Measurements from ENCODE around the gene EDEM1. TPM values are rescaled to one million over a fixed set of nuclear protein-coding genes. Genes with fewer than 3 reads are reported as not detected.
A peak's percentile ranks its signal among the peaks of the same experiment; 100 is the strongest.

Gene EDEM1
- total RNA-seq, 1 donor from 2014 or later, result 10.4 TPM

DNA sequence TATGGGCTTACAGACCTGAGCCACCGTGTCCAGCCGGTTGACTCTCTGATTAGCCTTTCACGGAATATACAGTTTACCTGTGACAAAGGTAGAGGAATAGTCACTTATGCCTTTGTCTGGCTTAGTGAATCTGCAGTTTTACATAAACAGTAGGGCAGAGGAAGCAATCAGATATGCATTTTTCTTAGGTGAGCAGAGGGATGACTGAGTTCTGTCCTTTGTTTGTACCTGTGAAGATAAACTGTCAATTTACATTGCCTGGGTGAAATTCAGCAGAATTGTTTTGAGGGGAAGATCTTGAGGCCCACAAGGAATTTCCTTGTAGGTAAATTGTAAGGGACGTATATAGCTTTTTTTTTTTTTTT, 10.8 kb downstream of the EDEM1 start:
- no peak for DNase-seq (ENCODE audit: low spot score)

DNA sequence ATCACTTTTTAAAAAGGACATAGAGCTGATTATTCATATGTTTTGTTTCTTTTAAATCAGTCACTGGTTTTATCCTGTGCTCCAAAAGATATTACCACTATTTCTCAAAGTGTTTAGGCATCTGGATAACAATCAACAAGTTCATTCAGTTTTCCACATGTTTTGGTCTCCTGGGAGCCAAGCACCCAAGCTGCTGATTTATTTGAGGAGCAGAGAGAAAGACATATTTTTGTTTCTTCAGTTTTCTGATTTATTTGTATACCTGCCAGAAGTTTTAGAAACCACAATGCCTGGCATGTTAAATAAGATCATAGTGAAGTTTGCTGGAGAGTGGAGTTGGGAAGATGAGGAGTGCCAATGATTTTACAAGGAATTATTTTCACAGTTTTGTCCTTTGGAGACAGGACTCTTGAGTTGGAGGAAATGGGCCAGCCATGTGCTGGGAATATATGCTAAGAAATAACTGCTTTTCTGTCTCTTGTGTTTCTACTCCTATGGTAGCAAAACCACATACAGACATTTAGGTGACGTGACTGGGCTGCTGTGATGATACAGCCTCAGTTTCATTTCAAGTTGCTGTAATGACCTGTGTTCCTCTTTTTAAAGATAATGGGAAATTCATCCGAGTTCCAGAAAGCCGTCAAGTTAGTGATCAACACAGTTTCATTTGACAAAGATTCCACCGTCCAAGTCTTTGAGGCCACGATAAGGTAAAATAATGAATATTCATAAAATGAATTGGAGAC, 11.7 kb downstream of the EDEM1 start:
- DNase-seq (ENCODE audit: low spot score), result no peak

DNA sequence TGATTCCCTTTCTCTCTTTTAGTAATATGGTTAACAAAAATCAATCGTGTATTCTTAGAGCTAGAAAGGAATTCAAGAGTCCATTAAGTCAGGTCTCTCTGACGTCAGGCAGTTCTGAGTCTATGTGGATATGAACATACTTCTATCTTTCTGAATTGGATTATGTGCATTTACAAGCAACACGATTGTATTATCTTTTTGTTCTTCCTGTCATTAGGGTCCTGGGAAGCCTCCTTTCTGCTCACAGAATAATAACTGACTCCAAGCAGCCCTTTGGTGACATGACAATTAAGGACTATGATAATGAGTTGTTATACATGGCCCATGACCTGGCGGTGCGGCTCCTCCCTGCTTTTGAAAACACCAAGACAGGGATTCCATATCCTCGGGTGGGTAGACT, 14.0 kb downstream of the EDEM1 start:
- DNase-seq (ENCODE audit: low spot score), result no peak

DNA sequence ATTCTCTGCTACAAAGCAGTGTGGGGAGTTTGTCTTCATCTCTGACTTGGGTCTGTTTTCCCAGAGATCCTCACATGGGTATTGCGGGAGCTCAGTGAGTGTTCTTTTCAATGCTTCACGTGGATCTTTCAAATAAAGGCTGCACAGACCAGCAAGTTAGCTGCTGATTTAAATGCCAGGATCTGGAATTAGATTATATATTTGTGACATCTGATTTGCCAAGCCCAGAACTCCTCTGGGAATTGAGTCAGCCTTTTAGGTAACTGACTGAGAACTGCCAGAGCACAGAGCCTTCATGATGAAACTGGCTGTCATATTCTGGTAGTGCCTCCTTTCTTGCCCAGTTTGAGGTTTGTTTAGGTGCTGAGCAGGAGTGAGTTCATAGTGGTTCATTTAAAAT, 14.7 kb downstream of the EDEM1 start:
- DNase-seq (ENCODE audit: low spot score), result no peak

DNA sequence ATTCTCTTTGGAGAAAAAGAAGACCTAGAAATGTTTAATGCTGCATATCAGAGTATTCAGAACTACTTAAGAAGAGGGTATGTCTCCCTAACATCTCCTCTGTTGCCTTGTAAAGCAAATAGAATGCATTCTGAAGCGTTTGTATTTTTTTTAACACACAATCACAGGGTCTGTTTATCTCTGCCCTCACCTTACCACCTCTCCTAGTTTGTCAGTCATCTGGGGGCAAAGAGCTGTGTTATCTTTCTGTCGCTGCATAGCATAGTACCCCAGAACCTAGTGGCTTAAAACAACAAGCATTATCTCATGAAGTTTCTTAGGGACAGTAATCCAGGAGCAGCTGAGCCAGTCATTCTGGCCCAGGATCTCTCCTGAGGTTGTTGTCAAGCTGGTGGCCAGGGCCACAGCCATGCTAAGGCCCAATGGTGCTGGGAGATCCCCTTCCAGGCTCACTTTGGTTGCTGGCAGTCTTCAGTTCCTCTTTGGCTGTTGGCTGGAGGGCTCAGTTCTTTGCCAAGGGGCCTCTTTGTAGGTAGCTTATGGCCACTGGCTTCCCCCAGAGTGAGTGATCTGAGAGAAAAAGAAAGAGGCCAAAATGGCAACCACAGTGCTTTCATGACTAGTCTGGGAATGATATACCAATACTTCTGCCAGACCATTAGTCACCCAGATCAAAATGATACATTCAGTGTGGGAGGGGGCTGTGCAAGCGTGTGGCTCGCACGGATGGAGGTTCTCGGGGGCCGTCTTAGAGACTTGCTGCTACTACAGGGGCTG, 17.8 kb downstream of the EDEM1 start:
- DNase-seq (ENCODE audit: low spot score), result no peak

DNA sequence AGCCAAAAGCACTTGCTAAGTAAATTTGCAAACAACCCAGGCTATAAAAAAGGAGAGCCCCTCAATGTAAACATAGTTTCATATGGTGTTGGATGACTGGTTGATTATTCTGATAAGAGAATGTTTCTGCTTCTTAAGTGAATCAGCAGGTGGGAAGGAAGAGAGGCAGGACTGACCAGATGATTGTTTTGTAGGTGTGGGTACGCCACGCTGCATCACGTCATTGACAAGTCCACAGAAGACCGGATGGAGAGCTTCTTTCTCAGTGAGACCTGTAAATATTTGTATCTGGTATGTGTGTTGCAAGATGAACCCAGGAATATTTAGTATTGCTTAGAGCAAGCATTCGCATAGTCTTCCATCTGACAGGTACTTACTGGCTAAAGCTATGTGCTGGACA, 23.4 kb downstream of the EDEM1 start:
- no peak for DNase-seq (ENCODE audit: low spot score)

DNA sequence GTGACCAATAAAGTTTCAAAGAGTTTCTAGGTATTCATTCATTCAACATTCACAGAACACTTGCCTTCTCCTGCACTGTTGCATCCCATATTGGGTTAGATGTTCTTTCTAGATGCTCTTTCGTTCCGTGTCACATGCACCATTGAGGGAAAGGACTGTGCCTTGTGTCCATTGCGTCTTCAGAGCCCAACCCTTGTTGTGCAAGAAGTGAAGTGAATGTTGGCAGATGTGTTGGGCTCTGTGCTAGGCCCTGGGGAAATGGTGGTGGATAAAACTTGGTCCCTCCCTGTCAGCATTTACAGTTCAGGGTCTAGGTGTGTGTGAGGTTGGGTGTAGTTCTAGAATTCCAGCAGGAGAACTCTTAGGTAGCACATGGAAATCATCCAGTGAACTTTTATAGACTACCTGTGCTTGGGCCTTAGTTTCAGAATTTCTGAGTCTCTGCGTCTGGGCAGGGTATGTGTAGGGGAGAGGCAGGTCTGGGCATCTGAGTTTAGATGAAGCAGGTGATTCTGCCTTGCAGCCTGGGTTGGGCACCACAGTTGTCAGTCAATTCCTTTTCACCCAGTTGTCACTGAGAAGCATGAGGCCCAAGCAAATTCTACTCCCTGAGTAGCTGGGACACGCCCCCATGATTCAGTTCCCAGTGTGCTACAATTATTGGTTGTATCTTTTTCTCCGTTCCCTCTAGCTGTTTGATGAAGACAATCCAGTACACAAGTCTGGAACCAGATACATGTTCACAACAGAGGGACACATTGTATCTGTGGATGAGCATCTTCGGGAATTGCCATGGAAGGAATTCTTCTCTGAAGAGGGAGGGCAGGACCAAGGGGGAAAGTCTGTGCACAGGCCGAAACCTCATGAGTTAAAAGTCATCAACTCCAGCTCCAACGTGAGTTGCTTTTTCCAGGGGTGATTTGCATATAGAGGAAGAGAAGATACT, 25.4 kb downstream of the EDEM1 start:
- no peak for DNase-seq (ENCODE audit: low spot score)

DNA sequence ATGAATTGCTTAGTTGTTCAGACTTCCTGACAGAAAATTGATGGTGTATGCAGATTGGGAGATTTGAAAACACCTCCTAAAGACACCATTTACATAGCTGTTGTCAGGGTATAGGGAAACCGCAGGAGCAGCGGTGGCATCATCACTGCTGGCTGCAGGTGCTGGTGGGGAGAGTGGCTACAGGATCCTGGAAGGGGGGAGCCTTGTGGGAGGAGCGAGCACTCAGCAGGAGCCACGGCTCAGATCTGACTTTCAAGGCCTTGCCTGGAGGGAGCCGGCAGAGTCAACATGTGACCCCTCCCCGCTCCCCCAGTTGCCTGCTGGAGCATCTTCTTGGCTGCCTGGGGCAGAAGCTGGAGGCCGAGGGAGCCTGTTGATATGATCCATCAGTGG, 26.1 kb downstream of the EDEM1 start:
- DNase-seq (ENCODE audit: low spot score), result no peak

DNA sequence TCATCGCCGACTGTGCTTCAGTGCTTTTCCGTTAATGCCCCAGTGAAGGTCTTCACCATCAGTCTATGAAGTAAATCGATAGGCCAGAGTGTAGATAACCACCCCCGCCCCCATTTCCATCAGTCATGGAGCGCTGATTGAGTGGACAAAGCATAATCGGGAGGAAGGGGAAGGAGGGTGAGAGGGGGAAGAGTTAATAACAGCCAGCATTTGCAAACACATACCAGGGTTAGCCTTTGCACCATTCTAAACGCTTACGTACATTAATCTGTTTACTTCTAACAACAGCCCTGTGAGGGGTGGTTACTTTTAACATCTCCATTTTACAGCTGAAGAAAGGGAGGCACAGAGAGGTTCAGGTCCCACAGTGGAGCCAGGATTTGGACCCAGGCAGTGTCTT, 26.8 kb downstream of the EDEM1 start:
- no peak for DNase-seq (ENCODE audit: low spot score)

DNA sequence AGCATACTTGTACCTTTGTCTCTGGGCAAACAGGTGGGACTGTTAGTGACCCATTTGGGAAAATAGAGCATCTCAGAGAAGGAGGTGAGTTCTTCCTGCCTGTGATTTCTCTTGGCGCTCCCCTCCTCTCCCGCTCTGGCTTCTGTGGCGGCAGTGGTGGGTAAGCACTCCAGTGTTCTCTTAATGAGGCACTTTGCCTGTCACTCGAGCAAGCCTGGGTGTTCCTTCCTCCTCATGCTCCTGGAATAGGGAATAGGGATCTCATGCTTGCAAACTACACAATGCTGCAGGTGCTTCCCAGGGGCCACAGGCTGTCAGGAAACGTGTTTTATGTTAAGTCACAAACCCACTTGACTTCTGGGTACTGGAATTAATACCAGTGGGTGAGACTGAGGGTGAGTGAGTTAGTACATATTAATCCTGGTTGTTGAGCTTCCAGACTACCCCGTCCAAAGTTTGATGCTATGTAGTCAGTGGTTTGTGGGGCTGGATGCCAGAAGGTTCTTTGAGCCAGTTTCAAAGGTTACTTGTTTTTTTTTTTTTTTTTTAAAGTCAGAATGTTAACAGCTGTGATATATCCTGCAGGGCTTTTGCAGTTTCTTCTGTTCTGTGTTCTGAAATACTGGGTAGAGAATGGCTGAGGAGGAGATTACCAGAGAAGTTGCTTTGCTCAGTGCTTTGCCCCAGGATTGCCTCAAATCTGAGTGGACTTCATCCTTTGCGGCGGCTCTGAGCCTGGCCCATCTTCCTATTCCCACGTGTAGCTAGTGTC, 30.5 kb downstream of the EDEM1 start:
- DNase-seq (ENCODE audit: low spot score), result peak; percentile 97

DNA sequence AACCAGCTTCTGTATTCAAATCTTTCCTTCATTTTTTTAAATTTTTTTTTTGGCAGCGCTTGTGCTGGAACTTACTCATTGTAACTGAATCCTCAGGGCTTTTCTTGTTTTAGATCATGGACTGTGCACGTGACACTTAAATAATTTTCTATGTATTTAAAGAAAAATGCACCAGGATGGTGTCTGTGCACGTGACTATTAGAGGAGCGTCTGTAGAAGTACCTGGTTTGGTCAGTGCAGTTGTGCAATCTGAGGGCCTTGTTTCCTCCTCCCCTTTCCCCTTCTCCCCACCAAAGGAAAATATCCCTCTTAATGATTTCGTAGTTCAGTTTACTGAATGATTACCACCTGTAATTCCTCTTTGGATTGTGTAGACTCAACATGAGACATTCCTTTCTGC, 31.3 kb downstream of the EDEM1 start:
- no peak for DNase-seq (ENCODE audit: low spot score)

DNA sequence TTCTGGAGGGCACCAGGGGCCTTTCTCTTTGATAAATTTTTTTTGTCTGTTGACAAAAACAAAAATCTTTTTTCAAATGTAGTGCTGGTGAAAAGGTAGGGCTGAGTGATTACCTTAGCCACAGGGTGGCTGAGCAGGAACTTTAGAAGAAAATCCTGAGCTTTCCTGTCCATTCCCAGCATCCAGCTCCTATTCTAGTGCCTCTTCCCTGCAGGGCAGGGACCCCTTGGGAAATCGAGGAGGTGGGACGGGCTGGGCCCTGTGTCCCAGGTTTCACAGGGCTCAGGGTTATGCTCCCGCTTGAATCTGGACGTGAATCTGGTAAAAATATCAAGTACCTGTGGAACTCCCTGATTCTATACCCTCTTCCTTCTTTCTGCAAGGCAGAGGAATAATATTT, 31.7 kb downstream of the EDEM1 start:
- no peak for DNase-seq (ENCODE audit: low spot score)

DNA sequence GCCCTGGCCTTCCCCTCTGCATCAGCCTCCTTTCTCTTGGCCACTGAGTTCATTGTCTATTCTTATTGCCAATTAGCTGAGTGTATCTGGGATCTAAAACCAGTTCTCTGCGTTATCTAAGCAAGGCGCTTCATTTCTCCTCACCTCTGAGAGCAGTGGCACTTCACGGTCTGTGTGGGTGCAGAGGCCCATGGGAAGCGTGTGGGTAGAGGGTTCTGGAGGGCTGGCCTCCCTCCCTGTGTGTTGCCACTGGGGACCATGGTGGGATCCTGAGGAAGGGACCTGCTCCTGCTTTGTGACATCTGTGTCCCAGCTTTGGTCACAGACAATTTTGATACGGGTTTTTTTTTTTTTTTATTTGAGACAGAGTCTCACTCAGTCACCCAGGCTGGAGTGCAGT, 32.7 kb downstream of the EDEM1 start:
- no peak for DNase-seq (ENCODE audit: low spot score)

DNA sequence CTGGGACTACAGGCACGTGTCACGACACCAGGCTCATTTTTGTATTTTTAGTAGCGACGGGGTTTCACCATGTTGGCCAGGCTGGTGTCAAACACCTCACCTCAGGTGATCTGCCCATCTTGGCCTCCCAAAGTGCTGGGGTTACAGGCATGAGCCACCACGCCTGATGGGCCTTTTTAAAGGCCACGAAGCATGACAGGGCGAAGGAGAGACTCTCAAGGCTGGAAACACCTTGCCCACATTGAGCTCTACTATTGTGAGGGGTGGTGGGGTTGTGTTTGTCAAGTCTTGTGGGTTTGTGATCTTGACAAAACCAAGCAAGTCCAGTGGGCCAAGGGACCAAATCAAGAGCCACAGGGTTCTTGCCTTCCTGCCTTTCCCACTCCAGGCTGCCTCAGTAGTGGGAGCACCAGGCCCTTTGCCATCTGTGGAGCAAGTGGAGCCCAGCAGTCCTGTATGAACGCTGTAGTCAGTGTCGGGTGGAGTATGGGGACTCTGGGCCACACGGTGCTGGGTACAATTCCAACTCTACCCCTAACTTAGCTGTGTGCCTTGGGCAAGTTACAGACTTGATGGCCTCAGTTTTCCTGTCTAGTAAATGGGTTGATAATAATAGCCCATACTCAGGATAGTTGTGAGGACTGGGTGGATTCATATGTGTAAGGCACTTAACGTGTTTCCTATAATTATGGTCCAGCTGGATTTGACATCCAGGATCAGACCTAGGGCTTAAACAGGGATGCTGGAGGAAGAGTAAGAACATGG, 33.3 kb downstream of the EDEM1 start:
- DNase-seq (ENCODE audit: low spot score), result no peak

DNA sequence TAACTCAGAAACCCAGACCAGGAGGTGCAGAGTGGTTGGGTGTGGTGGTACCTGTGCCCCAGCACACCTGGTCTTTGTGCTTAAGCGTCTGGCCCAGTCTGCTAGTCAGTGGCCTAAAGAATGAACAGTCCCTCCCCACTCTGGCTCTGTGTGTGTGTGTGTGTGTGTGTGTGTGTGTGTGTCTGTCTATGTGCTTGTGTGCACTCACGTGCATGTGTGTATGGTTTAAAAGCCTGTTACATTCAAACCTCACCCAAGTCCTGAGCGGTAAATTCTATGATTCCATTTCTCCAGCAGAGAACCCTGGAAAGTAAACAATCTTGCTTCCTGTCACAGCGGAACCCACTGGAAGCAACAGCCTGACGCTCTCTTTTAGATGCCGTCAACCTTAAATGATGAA, 34.2 kb downstream of the EDEM1 start:
- no peak for DNase-seq (ENCODE audit: low spot score)

DNA sequence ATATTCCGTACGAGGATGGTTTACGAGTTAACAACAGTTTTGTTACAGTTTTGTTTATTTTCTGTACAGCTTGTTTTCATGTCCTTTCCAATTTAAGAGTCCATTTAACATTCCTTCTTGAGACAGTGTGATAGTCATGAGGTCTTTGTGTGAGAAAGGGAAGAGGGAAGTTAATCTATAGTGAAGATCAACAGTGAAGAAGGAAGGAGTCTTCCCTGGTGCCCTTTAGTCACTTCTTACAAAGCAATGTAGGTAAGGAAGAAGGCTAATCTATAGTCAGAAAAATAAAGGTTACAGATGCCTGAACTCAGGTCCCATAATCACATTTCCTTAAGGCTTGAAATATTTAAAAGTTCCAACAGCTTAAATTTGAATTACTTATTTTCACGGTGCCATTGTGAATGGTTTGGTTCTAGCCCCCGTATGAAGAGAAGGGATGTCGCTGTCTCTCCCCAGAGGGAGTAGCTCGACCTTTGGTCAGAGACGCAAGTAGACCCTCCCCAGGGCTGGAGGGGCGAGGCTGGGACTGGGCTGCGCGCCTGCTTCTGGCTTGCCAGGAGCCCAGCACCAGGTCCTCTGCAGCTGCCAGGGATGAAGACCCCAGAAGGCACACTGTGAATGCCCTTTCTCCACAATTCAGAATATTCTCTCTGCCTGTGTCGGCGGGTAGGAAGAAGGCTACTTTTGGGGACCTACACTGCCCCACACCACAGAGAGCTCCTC, 34.9 kb downstream of the EDEM1 start:
- DNase-seq (ENCODE audit: low spot score), result no peak

DNA sequence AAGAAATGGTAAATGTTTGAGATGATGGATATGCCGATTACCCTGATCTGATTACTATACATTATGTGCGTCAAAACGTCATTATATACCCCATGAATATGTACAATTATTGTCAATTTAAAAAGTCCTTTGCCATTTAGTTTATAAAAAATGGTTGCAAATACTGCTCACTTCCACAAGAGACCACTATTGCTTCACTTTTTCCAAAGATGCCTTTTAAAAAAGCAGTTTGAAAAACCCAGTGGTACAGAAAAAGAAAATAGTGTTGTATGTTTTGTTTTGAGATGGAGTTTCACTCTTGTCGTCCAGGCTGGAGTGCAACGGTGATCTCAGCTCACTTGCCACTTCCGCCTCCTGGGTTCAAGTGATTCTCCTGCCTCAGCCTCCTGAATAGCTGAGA, 39.3 kb downstream of the EDEM1 start:
- peak; percentile 57 for DNase-seq (ENCODE audit: low spot score)

DNA sequence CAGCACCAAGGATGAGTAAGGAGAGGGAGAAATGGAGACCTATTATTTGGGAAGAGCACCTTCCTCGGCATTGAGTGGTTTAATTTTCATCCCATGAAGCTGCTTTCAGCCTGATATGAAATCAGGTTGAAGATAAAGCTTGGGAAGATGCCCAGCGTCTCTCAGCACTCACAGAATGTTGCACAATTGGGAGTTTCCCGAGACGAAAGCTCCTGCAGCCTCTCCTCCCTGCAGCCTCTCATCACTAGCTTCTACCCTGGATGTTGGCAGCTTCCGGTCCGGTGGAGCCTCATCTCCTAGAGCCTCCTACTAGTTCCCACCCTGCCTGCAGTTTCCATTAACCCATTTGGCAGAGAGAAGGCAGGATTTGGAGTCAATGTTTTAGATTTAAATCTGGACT, 40.3 kb downstream of the EDEM1 start:
- peak; percentile 78 for DNase-seq (ENCODE audit: low spot score)

DNA sequence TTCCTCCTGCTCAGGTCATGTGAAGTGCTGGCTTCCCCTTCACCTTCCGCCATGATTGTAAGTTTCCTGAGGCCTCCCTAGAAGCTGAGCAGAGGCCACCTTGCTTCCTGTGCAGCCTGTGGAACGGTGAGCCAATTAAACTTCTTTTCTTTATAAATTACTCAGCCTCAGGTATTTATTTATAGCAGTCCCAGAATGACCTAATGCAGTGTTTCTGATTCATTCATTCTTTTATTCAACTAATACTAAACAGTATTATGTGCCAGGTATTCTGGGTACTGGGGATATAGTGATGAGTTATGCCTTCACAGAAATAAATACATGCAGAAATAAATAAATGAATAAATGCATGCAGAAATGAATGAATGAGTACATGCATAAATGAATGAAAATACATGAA, 41.9 kb downstream of the EDEM1 start:
- no peak for DNase-seq (ENCODE audit: low spot score)

DNA sequence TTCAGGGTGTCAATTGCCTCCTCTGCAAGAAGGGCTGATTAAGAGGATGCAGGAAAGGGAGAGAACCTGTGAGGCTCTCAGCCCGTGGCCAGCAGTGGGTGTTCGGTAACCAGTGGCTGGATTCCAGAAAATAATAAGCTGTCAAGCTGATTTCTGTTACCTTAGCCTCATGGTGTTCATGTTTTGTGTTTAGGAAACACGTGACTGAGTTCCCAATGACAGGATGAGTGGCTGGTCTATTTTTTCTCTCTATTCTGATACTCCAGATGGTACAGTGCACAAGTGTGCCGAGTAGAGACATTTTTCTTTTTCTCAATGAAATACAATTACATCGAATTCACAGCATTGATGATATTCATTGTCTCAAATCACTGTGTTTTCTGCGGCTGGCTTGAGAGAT, 43.6 kb downstream of the EDEM1 start:
- DNase-seq (ENCODE audit: low spot score), result no peak
